ENCODE results near the gene ZCCHC10. TPM values are rescaled to one million over a fixed set of nuclear protein-coding genes. Genes with fewer than 3 reads are reported as not detected.

Gene ZCCHC10
- total and polyA plus RNA-seq, 7 experiments from 2014 or later: 16.0 to 47.5 (median 21.9) TPM

GRCh38 chr5:133062276-133062675, 35.9 kb upstream of the ZCCHC10 start:
- ChIA-PET POLR2A (interaction anchor here (1.5 kb wide), 1 partner anchor 10 kb away, joined by 4 read pairs; the partner anchor contains the start of gene HSPA4), CTCF (no interaction called here)
- Mint-ChIP-seq H3K4me1 (peaks cover 32 to 63% (median 49%) of the 10 kb centered on the region in 7 donors), H3K27me3 (no peaks in the 10 kb centered on the region), H3K4me3 (peak overlapping the region in 4 of 10 donors; percentile 4 to 43 (median 8)), H3K9me3 (no peaks in the 10 kb centered on the region), H3K27ac (peak overlapping the region in 8 of 9 donors; percentile 1 to 72 (median 7)), H3K36me3 (peaks cover 0 to 17% (median 8%) of the 10 kb centered on the region in 5 donors)
- H3K27ac ChIP-seq (ENCODE audit: low read depth, low read length): no peak overlapping the region
- no peak for ATAC-seq
- no peak for DNase-seq
- no peak overlapping the region for H3K4me3 ChIP-seq (ENCODE audit: low read length)
- H3K4me1 ChIP-seq (ENCODE audit: control insufficient read depth in 2 of 2, insufficient read depth in 2 of 2, low read length in 2 of 2): peaks cover 13 to 18% of the 10 kb centered on the region in 2 donors
- H3K9me3 ChIP-seq (ENCODE audit: control insufficient read depth in 2 of 3, low read length in 3 of 3): no peaks in the 10 kb centered on the region
- no peaks in the 10 kb centered on the region for H3K27me3 ChIP-seq (ENCODE audit: control insufficient read depth in 2 of 2, insufficient read depth in 2 of 2, low read length in 2 of 2)
- intact Hi-C loops (cut with micrococcal nuclease): no loop called here
- peaks cover 5 to 12% (median 6%) of the 10 kb centered on the region in 3 experiments for H3K36me3 ChIP-seq (ENCODE audit: control insufficient read depth in 2 of 3, insufficient read depth in 3 of 3, low read length in 3 of 3)

- Mint-ChIP-seq H3K27ac (peak overlapping the region in 8 of 9 donors; percentile 0 to 52 (median 24)), H3K9me3 (no peaks in the 10 kb centered on the region), H3K4me3 (peak overlapping the region in 2 of 10 donors; percentile 5 to 16), H3K4me1 (peaks cover 41 to 73% (median 59%) of the 10 kb centered on the region in 7 donors), H3K36me3 (peaks cover 0 to 12% (median 5%) of the 10 kb centered on the region in 5 donors), H3K27me3 (no peaks in the 10 kb centered on the region)
- Histone ChIP-seq H3K27ac (ENCODE audit: low read depth, low read length) (no peak overlapping the region), H3K4me3 (ENCODE audit: low read length) (no peak overlapping the region), H3K9me3 (ENCODE audit: control insufficient read depth in 2 of 3, low read length in 3 of 3) (no peaks in the 10 kb centered on the region), H3K27me3 (ENCODE audit: control insufficient read depth in 2 of 2, insufficient read depth in 2 of 2, low read length in 2 of 2) (no peaks in the 10 kb centered on the region), H3K4me1 (ENCODE audit: control insufficient read depth in 2 of 2, insufficient read depth in 2 of 2, low read length in 2 of 2) (peaks cover 16 to 22% of the 10 kb centered on the region in 2 donors), H3K36me3 (ENCODE audit: control insufficient read depth in 2 of 3, insufficient read depth in 3 of 3, low read length in 3 of 3) (no peaks in the 10 kb centered on the region)
- ChIA-PET POLR2A (interaction anchor here (0.6 kb wide), 1 partner anchor 938 kb away, joined by 3 read pairs; no protein-coding TSS in a partner anchor), CTCF (no interaction called here)
- DNase-seq: no peak
- ATAC-seq: no peak
- intact Hi-C loops (cut with micrococcal nuclease): loop anchor here in 1 of 2 donors (10.0 kb wide), 2 partner anchors 505 to 1465 kb away; partner anchors contain the start of genes JADE2 and RAD50
Observed at GRCh38 chr5:133059621-133060020, 33.3 kb upstream of the ZCCHC10 start.

DNA sequence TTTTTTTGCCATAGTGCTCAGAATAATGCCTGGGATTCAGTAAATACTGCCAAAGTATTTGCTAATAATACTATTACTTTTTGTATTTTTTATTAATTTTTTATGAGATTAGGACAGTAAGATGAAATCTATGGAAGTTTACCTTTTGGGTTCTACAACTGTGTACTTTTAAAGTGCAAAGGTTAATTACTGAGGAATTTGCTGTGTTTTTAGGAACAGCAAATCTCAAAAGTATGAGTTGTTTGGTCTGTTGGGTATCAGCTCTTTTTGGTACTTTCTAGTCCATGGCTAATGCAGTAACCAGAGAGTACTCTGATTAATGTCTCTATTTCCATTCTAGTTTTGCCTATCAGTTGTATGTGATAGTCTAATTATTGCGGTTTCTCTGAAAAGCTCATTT, 30.5 kb upstream of the ZCCHC10 start:
- intact Hi-C loops (cut with micrococcal nuclease): loop anchor here in 1 of 2 donors (10.0 kb wide), 2 partner anchors 502 to 1468 kb away; partner anchors contain the start of genes JADE2 and RAD50
- Histone ChIP-seq H3K27me3 (ENCODE audit: control insufficient read depth in 2 of 2, insufficient read depth in 2 of 2, low read length in 2 of 2) (no peaks in the 10 kb centered on the region), H3K27ac (ENCODE audit: low read depth, low read length) (no peak overlapping the region), H3K36me3 (ENCODE audit: control insufficient read depth in 2 of 3, insufficient read depth in 3 of 3, low read length in 3 of 3) (peaks cover 0 to 6% (median 0%) of the 10 kb centered on the region in 3 experiments), H3K4me1 (ENCODE audit: control insufficient read depth in 2 of 2, insufficient read depth in 2 of 2, low read length in 2 of 2) (peaks cover 14 to 22% of the 10 kb centered on the region in 2 donors), H3K9me3 (ENCODE audit: control insufficient read depth in 2 of 3, low read length in 3 of 3) (no peaks in the 10 kb centered on the region), H3K4me3 (ENCODE audit: low read length) (no peak overlapping the region)
- Mint-ChIP-seq H3K4me1 (peaks cover 42 to 83% (median 53%) of the 10 kb centered on the region in 7 donors), H3K4me3 (no peak overlapping the region), H3K9me3 (no peaks in the 10 kb centered on the region), H3K27me3 (no peaks in the 10 kb centered on the region), H3K36me3 (peaks cover 0 to 9% (median 2%) of the 10 kb centered on the region in 5 donors), H3K27ac (peak overlapping the region in 2 of 9 donors; percentile 2 to 56)
- ATAC-seq: no peak
- ChIA-PET POLR2A (no interaction called here), CTCF (no interaction called here)
- DNase-seq: no peak

- ChIA-PET CTCF (no interaction called here), POLR2A (interaction anchor here (0.7 to 1.4 kb wide), 2 partner anchors 11 to 17 kb away, joined by 3 to 6 read pairs; no protein-coding TSS in a partner anchor)
- Mint-ChIP-seq H3K4me1 (peaks cover 39 to 84% (median 59%) of the 10 kb centered on the region in 7 donors), H3K27ac (peak overlapping the region in 5 of 9 donors; percentile 6 to 62 (median 18)), H3K27me3 (no peaks in the 10 kb centered on the region), H3K9me3 (no peaks in the 10 kb centered on the region), H3K36me3 (peaks cover 0 to 9% (median 1%) of the 10 kb centered on the region in 5 donors), H3K4me3 (peak overlapping the region; percentile 40 to 99 (median 64))
- no peaks in the 10 kb centered on the region for H3K27me3 ChIP-seq (ENCODE audit: control insufficient read depth in 2 of 2, insufficient read depth in 2 of 2, low read length in 2 of 2)
- H3K4me3 ChIP-seq (ENCODE audit: low read length): no peak overlapping the region
- H3K27ac ChIP-seq (ENCODE audit: low read depth, low read length): no peak overlapping the region
- no peak for DNase-seq
- peaks cover 24 to 26% of the 10 kb centered on the region in 2 donors for H3K4me1 ChIP-seq (ENCODE audit: control insufficient read depth in 2 of 2, insufficient read depth in 2 of 2, low read length in 2 of 2)
- no peaks in the 10 kb centered on the region for H3K9me3 ChIP-seq (ENCODE audit: control insufficient read depth in 2 of 3, low read length in 3 of 3)
- intact Hi-C loops (cut with micrococcal nuclease): loop anchor here (5.0 to 10.0 kb wide), 7 partner anchors 498 to 1577 kb away; partner anchors contain the start of genes RAD50 (in 2 of the 2), IRF1 (in 1 of the 2), JADE2 (in 1 of the 2) and RAPGEF6 (in 1 of the 2)
- no peak for ATAC-seq
- peaks cover 0 to 7% (median 0%) of the 10 kb centered on the region in 3 experiments for H3K36me3 ChIP-seq (ENCODE audit: control insufficient read depth in 2 of 3, insufficient read depth in 3 of 3, low read length in 3 of 3)
Observed at GRCh38 chr5:133054697-133055471, 28.5 kb upstream of the ZCCHC10 start.

GRCh38 chr5:133053448-133053847, 27.1 kb upstream of the ZCCHC10 start:
- peaks cover 0 to 9% (median 1%) of the 10 kb centered on the region in 5 donors for H3K36me3 Mint-ChIP-seq
- H3K4me1 ChIP-seq (ENCODE audit: control insufficient read depth in 2 of 2, insufficient read depth in 2 of 2, low read length in 2 of 2): peaks cover 24 to 26% of the 10 kb centered on the region in 2 donors
- peak overlapping the region in 5 of 9 donors; percentile 99 to 100 (median 100) for H3K27ac Mint-ChIP-seq
- no peaks in the 10 kb centered on the region for H3K9me3 Mint-ChIP-seq
- ATAC-seq (no peak), DNase-seq (no peak)
- ChIA-PET CTCF (no interaction called here), POLR2A (interaction anchor here (0.6 to 2.4 kb wide), 3 partner anchors 95 to 186 kb away, joined by 4 to 19 read pairs (median 4); partner anchors contain the start of genes GDF9 and UQCRQ)
- H3K4me1 Mint-ChIP-seq: peaks cover 35 to 85% (median 64%) of the 10 kb centered on the region in 7 donors
- H3K4me3 ChIP-seq (ENCODE audit: low read length): no peak overlapping the region
- peak overlapping the region; percentile 98 for H3K27ac ChIP-seq (ENCODE audit: low read depth, low read length)
- no peaks in the 10 kb centered on the region for H3K27me3 ChIP-seq (ENCODE audit: control insufficient read depth in 2 of 2, insufficient read depth in 2 of 2, low read length in 2 of 2)
- H3K27me3 Mint-ChIP-seq: no peaks in the 10 kb centered on the region
- H3K4me3 Mint-ChIP-seq: peak overlapping the region; percentile 91 to 99 (median 98)
- intact Hi-C loops (cut with micrococcal nuclease): loop anchor here (5.0 to 10.0 kb wide), 7 partner anchors 496 to 1579 kb away; partner anchors contain the start of genes RAD50 (in 2 of the 2), IRF1 (in 1 of the 2), JADE2 (in 1 of the 2) and RAPGEF6 (in 1 of the 2)
- H3K36me3 ChIP-seq (ENCODE audit: control insufficient read depth in 2 of 3, insufficient read depth in 3 of 3, low read length in 3 of 3): peaks cover 0 to 7% (median 0%) of the 10 kb centered on the region in 3 experiments
- no peaks in the 10 kb centered on the region for H3K9me3 ChIP-seq (ENCODE audit: control insufficient read depth in 2 of 3, low read length in 3 of 3)
